NCI-H2107 treated with DMSO at 0.1 percent for 48 hours (cell line): ENCODE data around the gene WIPF3.

Experiments
- DNase-seq: peaks from one replicate; lab custom pipeline; 2025; ENCODE audit not compliant: unreplicated experiment; lab: John Stamatoyannopoulos, UW

The WIPF3 gene

GRCh38 chr7:29806208-29806994 lies at the start of gene WIPF3:
TSS of gene WIPF3 (plus strand) at chr7:29806508. CDS start at chr7:29834725, 28,217 bp downstream.
- no peak for DNase-seq

GRCh38 chr7:29763266-29763665 lies 43.0 kb upstream of the WIPF3 start:
- no peak for DNase-seq

- peak; percentile 37 for DNase-seq
Observed at GRCh38 chr7:29764227-29764626, 42.1 kb upstream of the WIPF3 start.

- DNase-seq = no peak
Observed at GRCh38 chr7:29765490-29765889, 40.8 kb upstream of the WIPF3 start.

GRCh38 chr7:29770371-29770770 lies 35.9 kb upstream of the WIPF3 start:
- no peak for DNase-seq

GRCh38 chr7:29771081-29771816 lies 35.1 kb upstream of the WIPF3 start:
- DNase-seq = peak; percentile 30

- no peak for DNase-seq
Observed at GRCh38 chr7:29779017-29779416, 27.3 kb upstream of the WIPF3 start.

GRCh38 chr7:29780346-29780745 lies 26.0 kb upstream of the WIPF3 start:
- DNase-seq = no peak

- DNase-seq = no peak
Observed at GRCh38 chr7:29783671-29784070, 22.6 kb upstream of the WIPF3 start.

- no peak for DNase-seq
Observed at GRCh38 chr7:29793507-29793906, 12.8 kb upstream of the WIPF3 start.

- DNase-seq = no peak
Observed at GRCh38 chr7:29794959-29795629, 11.2 kb upstream of the WIPF3 start.

- DNase-seq = no peak
Observed at GRCh38 chr7:29795696-29796580, 10.4 kb upstream of the WIPF3 start.

GRCh38 chr7:29797112-29797944 lies 9.0 kb upstream of the WIPF3 start:
- DNase-seq = no peak

GRCh38 chr7:29798422-29798821 lies 7.9 kb upstream of the WIPF3 start:
- DNase-seq = no peak

GRCh38 chr7:29801929-29802328 lies 4.4 kb upstream of the WIPF3 start:
- no peak for DNase-seq

- DNase-seq = no peak
Observed at GRCh38 chr7:29805031-29805430, 1.3 kb upstream of the WIPF3 start.

- no peak for DNase-seq
Observed at GRCh38 chr7:29805886-29806207, 461 bp upstream of the WIPF3 start.

GRCh38 chr7:29806995-29807841 lies 910 bp downstream of the WIPF3 start:
- no peak for DNase-seq

GRCh38 chr7:29808075-29808801 lies 1.9 kb downstream of the WIPF3 start:
- no peak for DNase-seq
